Uterus (tissue), 4 donors: ENCODE measurements around the gene STOML1. TPM values are rescaled to one million over a fixed set of nuclear protein-coding genes. Genes with fewer than 3 reads are reported as not detected.
A peak's percentile ranks its signal among the peaks of the same experiment; 100 is the strongest.

ENCODE experiments used
- DNase-seq, 2 donors: peaks; one replicate each; pipeline ENCODE4 v3.0.0-alpha.2; 2019 to 2020
- H3K27ac ChIP-seq, 2 donors: fragments of 200-600 bp; sonication (generic); 1 replicate in 1 of 2; 2 replicates in 1 of 2; pipeline ENCODE4 v1.5.1; 2016 to 2018
- H3K27me3 ChIP-seq, 2 donors: fragments of 200-600 bp; sonication (generic); one replicate each; pipeline ENCODE4 v1.5.1; 2018 to 2019; ENCODE audit warnings: control low read depth in 1 of 2
- H3K36me3 ChIP-seq, 2 donors: fragments of 200-600 bp; sonication (generic); one replicate each; pipeline ENCODE4 v1.5.1; 2019; ENCODE audit warnings: control low read depth in 1 of 2
- H3K4me1 ChIP-seq, 2 donors: fragments of 200-600 bp; sonication (generic); one replicate each; pipeline ENCODE4 v1.5.1; 2018 to 2019; ENCODE audit warnings: control low read depth in 1 of 2
- H3K4me3 ChIP-seq, 2 donors: fragments of 200-600 bp; sonication (generic); 1 replicate in 1 of 2; 2 replicates in 1 of 2; pipeline ENCODE4 v1.5.1; 2018 to 2019; ENCODE audit warnings: mild to moderate bottlenecking in 1 of 2
- H3K9me3 ChIP-seq, 2 donors: fragments of 200-600 bp; sonication (generic); one replicate each; pipeline ENCODE4 v1.5.1; 2019; ENCODE audit warnings: control low read depth in 1 of 2
- CTCF ChIP-seq, 4 experiments: fragments of 200-600 bp in 2 of 4; fragments of 450-650 bp in 2 of 4; sonication (generic) in 2 of 4; IDR thresholded peaks; one replicate each; pipeline ENCODE4 v1.5.1; 2016 to 2019; ENCODE audit warnings: antibody characterized with exemption in 4 of 4, mild to moderate bottlenecking in 2 of 4, moderate library complexity in 1 of 4
- POLR2A ChIP-seq, 2 donors: fragments of 450-650 bp; IDR thresholded peaks; one replicate each; pipeline ENCODE4 v1.6.1; 2016; ENCODE audit warnings: antibody characterized with exemption in 2 of 2, mild to moderate bottlenecking in 1 of 2, moderate library complexity in 1 of 2
- intact Hi-C: fragments of 100-400 bp; cut with DNase I; formaldehyde crosslinking; loops from one replicate; pipeline ENCODE4 v1.15.1; 2023; ENCODE audit warnings: low total_unique reads
- total RNA-seq, 4 donors: library from RNA; depleted of rRNA in 3 of 4; stranded (reverse); fragments of >200 nt in 3 of 4; gene quantifications; one replicate each; pipeline versions ENCODE4 v1.1.0 to v1.2.4, GENCODE V29; 2014 to 2023
- donor health status: DM: yes; HTN: yes; CAD: no.

The STOML1 gene
- total RNA-seq, 4 donors from 2014 or later = 4.4 to 16.6 (median 8.3) TPM

- TF ChIP-seq CTCF (IDR thresholded peaks at IDR 0.05) = no peak
- TF ChIP-seq POLR2A (IDR thresholded peaks at IDR 0.05) = no peak
- Histone ChIP-seq H3K4me3 (no peak overlapping the region), H3K36me3 (no peaks in the 10 kb centered on the region), H3K27ac (no peak overlapping the region), H3K9me3 (no peaks in the 10 kb centered on the region), H3K27me3 (no peaks in the 10 kb centered on the region), H3K4me1 (peaks cover 0 to 7% of the 10 kb centered on the region in 2 donors)
- peak in 1 of 2 donors; percentile 12 for DNase-seq
- intact Hi-C loops = no loop called here
Observed at GRCh38 chr15:73931441-73931840, 60.7 kb downstream of the STOML1 start.

- TF ChIP-seq POLR2A (IDR thresholded peaks at IDR 0.05) (no peak), CTCF (IDR thresholded peaks at IDR 0.05) (no peak)
- intact Hi-C loops = no loop called here
- Histone ChIP-seq H3K27me3 (no peaks in the 10 kb centered on the region), H3K27ac (peak overlapping the region in 1 of 2 donors; percentile 40), H3K36me3 (no peaks in the 10 kb centered on the region), H3K4me3 (no peak overlapping the region), H3K4me1 (peaks cover 0 to 7% of the 10 kb centered on the region in 2 donors), H3K9me3 (no peaks in the 10 kb centered on the region)
- DNase-seq = peak in 1 of 2 donors; percentile 32
Observed at GRCh38 chr15:73930790-73931281, 61.3 kb downstream of the STOML1 start.

- TF ChIP-seq CTCF (IDR thresholded peaks at IDR 0.05) (no peak), POLR2A (IDR thresholded peaks at IDR 0.05) (no peak)
- no peaks in the 10 kb centered on the region for H3K9me3 ChIP-seq
- H3K27me3 ChIP-seq = no peaks in the 10 kb centered on the region
- peaks cover 0 to 7% of the 10 kb centered on the region in 2 donors for H3K4me1 ChIP-seq
- peak overlapping the region in 1 of 2 donors; percentile 40 for H3K27ac ChIP-seq
- DNase-seq = peak in 1 of 2 donors; percentile 68
- H3K36me3 ChIP-seq = no peaks in the 10 kb centered on the region
- intact Hi-C loops = no loop called here
- H3K4me3 ChIP-seq = no peak overlapping the region
Observed at GRCh38 chr15:73930371-73930770, 61.7 kb downstream of the STOML1 start.

GRCh38 chr15:73928971-73929627 is 63.0 kb downstream of the STOML1 start:
- Histone ChIP-seq H3K36me3 (no peaks in the 10 kb centered on the region), H3K4me1 (peaks cover 0 to 7% of the 10 kb centered on the region in 2 donors)

More at GRCh38 chr15:73928971-73929627, 63.0 kb downstream of the STOML1 start:
- TF ChIP-seq CTCF (IDR thresholded peaks at IDR 0.05) (no peak), POLR2A (IDR thresholded peaks at IDR 0.05) (no peak)
- Histone ChIP-seq H3K4me3 (no peak overlapping the region), H3K27me3 (no peaks in the 10 kb centered on the region), H3K9me3 (no peaks in the 10 kb centered on the region), H3K27ac (no peak overlapping the region)
- DNase-seq = no peak
- intact Hi-C loops = no loop called here

Other genes starting within 250 kb of the STOML1 start
- gene INSYN1, start 238.9 kb downstream of the STOML1 start, total RNA-seq = 10 to 100 TPM in 2 of 4 donors, 1 to 10 TPM in 1, under 1 TPM in 1; 0.77 to 13.5 (median 6.9) TPM
- not detected for gene TBC1D21, start 118.7 kb downstream of the STOML1 start, total RNA-seq
- gene LOXL1, start 65.8 kb downstream of the STOML1 start, total RNA-seq = 10 to 100 TPM; 19.4 to 68.4 (median 33.1) TPM
- 100 to 1,000 TPM in 2 of 4 donors, 10 to 100 TPM in 2; 39.0 to 118 (median 78.3) TPM for gene PML, start 2.4 kb upstream of the STOML1 start, total RNA-seq
- gene GOLGA6A, start 90.3 kb upstream of the STOML1 start, total RNA-seq = under 1 TPM in 1 of 4 donors, not detected in 3; 0.58 TPM
- 10 to 100 TPM in 1 of 4 donors, 1 to 10 TPM in 1, under 1 TPM in 1, not detected in 1; 0.77 to 11.8 (median 5.1) TPM for gene ISLR2, start 138.3 kb upstream of the STOML1 start, total RNA-seq
- gene ISLR, start 181.4 kb upstream of the STOML1 start, total RNA-seq = 100 to 1,000 TPM; 170 to 215 (median 201) TPM
- 10 to 100 TPM in 2 of 4 donors, under 1 TPM in 1, not detected in 1; 0.26 to 62.6 (median 11.6) TPM for gene STRA6, start 210.5 kb upstream of the STOML1 start, total RNA-seq
- gene CCDC33, start 244.0 kb upstream of the STOML1 start, total RNA-seq = 1 to 10 TPM; 1.4 to 2.8 (median 1.7) TPM